Glutamatergic neuron (in vitro differentiated cells): ENCODE data around the gene KIAA0753. TPM values are rescaled to one million over a fixed set of nuclear protein-coding genes. Genes with fewer than 3 reads are reported as not detected.

Experiments
- DNase-seq: peaks from one replicate; pipeline ENCODE4 v3.0.0; 2022
- H3K27ac Mint-ChIP-seq: one replicate; pipeline ENCODE4 v1.8.0; 2020; ENCODE audit warnings: mild to moderate bottlenecking, mixed read lengths, inconsistent platforms; ENCODE audit not compliant: unreplicated experiment
- H3K27me3 Mint-ChIP-seq: one replicate; pipeline ENCODE4 v1.8.0; 2020; ENCODE audit warnings: mild to moderate bottlenecking, moderate library complexity, mixed read lengths, inconsistent platforms; ENCODE audit not compliant: unreplicated experiment
- H3K36me3 Mint-ChIP-seq: one replicate; pipeline ENCODE4 v1.8.0; 2020; ENCODE audit warnings: mild to moderate bottlenecking, mixed read lengths, inconsistent platforms; ENCODE audit not compliant: unreplicated experiment
- H3K4me1 Mint-ChIP-seq: one replicate; pipeline ENCODE4 v1.8.0; 2020; ENCODE audit warnings: mild to moderate bottlenecking, low read depth, mixed read lengths, inconsistent platforms; ENCODE audit not compliant: unreplicated experiment
- H3K4me3 Mint-ChIP-seq: one replicate; pipeline ENCODE4 v1.8.0; 2020; ENCODE audit warnings: mild to moderate bottlenecking, mixed read lengths, inconsistent platforms; ENCODE audit not compliant: unreplicated experiment
- H3K9me3 Mint-ChIP-seq: one replicate; pipeline ENCODE4 v1.8.0; 2020; ENCODE audit warnings: mild to moderate bottlenecking, moderate library complexity, mixed read lengths, inconsistent platforms; ENCODE audit not compliant: unreplicated experiment
- total RNA-seq: library from RNA; stranded (reverse); fragmentation: NEBNext Ultra II Directional; extraction: Animal tissue kit (Norgen Biotek cat#: 25700); gene quantifications from one replicate; pipeline ENCODE4 v1.2.1, GENCODE V29; 2021; ENCODE audit not compliant: unreplicated experiment
- TF ChIP-seq, protein P1 (sequence below): fragments of 200-600 bp; sonication (generic); IDR thresholded peaks from one replicate; pipeline ENCODE4 v1.5.0; 2021; ENCODE audit not compliant: partially characterized antibody, unreplicated experiment

The KIAA0753 gene
- total RNA-seq, 1 donor from 2014 or later, result 25.6 TPM

DNA sequence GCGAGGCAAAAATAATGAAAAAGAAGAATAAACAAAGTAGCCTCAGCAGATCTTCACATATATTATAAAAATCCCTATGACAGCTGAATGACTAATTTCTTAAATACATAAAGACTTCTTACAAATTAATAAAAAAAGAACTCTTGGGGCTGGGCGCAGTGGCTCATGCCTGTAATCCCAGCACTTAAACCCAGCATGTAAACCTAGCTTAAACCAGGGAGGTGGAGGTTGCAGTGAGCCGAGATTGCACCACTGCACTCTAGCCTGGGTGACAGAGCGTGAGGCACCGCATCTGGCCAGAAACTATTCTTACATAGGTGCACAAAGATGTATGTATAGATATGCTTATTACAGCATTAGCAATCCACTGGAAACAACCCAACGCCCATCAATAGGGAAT is 38.7 kb upstream of the KIAA0753 start:
- Mint-ChIP-seq H3K4me1 (no peaks in the 10 kb centered on the region), H3K27ac (no peak overlapping the region), H3K36me3 (no peaks in the 10 kb centered on the region), H3K4me3 (no peak overlapping the region), H3K27me3 (peaks cover 4% of the 10 kb centered on the region), H3K9me3 (no peaks in the 10 kb centered on the region)
- TF ChIP-seq, protein P1, sequence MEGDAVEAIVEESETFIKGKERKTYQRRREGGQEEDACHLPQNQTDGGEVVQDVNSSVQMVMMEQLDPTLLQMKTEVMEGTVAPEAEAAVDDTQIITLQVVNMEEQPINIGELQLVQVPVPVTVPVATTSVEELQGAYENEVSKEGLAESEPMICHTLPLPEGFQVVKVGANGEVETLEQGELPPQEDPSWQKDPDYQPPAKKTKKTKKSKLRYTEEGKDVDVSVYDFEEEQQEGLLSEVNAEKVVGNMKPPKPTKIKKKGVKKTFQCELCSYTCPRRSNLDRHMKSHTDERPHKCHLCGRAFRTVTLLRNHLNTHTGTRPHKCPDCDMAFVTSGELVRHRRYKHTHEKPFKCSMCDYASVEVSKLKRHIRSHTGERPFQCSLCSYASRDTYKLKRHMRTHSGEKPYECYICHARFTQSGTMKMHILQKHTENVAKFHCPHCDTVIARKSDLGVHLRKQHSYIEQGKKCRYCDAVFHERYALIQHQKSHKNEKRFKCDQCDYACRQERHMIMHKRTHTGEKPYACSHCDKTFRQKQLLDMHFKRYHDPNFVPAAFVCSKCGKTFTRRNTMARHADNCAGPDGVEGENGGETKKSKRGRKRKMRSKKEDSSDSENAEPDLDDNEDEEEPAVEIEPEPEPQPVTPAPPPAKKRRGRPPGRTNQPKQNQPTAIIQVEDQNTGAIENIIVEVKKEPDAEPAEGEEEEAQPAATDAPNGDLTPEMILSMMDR, result no peak
- no peak for DNase-seq

DNA sequence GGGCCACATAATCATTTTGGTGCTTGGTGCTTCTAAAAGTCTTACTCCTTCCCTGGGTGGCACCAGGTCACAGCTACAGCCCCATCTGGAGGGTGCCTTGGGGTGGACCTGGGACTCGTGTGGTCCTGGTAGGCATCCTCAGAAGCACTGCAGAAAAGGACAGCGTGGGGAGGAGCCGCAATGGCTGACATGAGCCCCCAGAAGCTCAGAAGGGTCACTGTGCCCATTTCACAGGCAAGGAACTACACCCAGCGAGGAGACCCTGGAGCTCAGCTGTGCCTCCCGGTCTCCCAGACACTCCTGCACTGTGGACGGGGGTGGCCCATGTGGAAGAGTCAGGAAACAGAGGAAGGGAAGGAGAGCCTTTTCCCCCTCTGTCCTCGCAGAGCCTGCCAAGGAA is 37.4 kb upstream of the KIAA0753 start:
- Mint-ChIP-seq H3K9me3 (no peaks in the 10 kb centered on the region), H3K4me1 (no peaks in the 10 kb centered on the region), H3K27me3 (peaks cover 1% of the 10 kb centered on the region), H3K4me3 (no peak overlapping the region), H3K27ac (no peak overlapping the region), H3K36me3 (no peaks in the 10 kb centered on the region)
- no peak for DNase-seq
- TF ChIP-seq, protein P1, result no peak

DNA sequence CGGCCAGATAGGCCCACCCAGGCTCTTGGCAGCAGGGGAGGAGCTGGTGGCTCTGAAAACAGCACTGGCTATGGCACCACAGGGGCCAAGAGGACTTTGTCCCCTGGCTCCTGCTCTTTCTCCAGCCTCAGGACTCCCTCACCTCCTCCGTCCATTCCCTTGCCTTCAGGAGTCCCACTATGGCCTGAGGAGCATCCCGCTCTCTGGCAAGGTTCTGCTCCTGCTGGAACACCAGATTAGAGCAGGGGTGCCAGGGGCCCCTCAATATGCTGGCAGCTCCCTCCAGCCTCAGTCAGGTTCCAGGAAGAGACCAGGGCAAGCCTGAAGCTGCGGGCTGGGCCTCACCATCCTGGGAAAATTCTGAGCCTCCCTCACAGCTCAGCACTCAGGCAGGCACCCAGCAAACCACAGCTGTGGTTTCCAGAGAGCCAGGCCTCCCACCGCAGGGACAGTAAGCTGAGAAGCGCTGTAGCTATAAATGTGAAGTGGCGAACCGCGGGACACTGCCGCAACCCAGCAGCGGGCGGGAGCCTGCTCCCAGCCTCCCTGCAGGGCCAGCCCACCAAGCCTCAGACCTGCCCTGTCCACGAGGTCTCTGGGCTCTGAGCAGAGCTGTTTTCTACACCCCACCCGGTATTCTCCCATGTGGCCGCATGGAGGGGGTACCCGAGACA is 36.8 kb upstream of the KIAA0753 start:
- TF ChIP-seq, protein P1, result no peak
- DNase-seq, result no peak
- Mint-ChIP-seq H3K36me3 (no peaks in the 10 kb centered on the region), H3K9me3 (no peaks in the 10 kb centered on the region), H3K4me1 (no peaks in the 10 kb centered on the region), H3K4me3 (no peak overlapping the region), H3K27ac (no peak overlapping the region), H3K27me3 (peaks cover 1% of the 10 kb centered on the region)

DNA sequence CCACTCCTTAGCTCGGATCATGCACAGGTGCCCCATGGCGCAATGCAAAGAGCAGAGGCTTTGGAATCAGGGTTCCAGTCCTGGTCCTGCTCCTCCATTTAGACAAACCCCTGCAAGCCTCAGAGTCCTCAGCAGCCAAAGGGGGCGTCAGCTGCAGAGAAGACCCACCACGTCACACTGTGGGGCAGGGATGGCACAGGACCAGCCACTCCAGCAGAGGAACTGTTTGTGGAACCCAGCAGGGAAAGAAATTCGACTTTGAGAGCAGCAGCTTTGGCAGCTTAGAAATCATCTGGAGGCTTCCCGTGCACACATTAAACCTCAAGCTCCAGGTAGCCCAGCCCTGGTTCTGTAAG is 36.3 kb upstream of the KIAA0753 start:
- peaks cover 1% of the 10 kb centered on the region for H3K27me3 Mint-ChIP-seq
- no peaks in the 10 kb centered on the region for H3K36me3 Mint-ChIP-seq
- no peak overlapping the region for H3K27ac Mint-ChIP-seq
- DNase-seq, result no peak
- no peaks in the 10 kb centered on the region for H3K9me3 Mint-ChIP-seq
- no peaks in the 10 kb centered on the region for H3K4me1 Mint-ChIP-seq
- no peak overlapping the region for H3K4me3 Mint-ChIP-seq
- TF ChIP-seq, protein P1, result no peak

DNA sequence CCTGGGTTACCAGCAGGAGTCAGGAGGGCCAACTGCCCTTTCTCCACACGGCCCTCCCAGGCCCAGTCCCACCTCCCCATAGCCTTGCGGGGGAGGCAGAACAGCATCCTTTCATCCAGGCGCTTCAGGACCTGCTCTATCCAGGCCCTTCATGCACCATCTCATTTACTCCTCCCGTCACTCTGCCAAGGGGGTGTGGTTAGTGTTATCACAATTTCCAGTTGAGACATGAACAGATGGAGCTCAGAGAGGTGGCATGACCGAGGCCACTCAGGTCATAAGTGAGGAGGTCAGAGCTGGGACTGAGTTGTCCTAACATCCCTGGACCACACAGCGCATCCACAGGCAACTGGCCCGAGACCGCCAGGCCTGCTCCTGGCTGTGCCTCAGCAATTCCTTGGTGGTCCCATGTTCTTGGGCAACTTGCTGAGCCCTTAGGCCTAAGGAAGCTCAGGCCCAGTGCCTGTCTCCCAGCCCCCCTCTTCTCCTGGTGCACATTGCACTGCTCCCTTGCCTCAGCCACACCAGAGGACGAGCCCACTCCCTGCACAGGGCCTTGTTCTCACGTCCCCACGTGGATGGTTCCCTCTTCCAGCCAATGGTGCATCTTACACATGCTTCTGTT is 34.8 kb upstream of the KIAA0753 start:
- TF ChIP-seq, protein P1, result no peak
- no peaks in the 10 kb centered on the region for H3K9me3 Mint-ChIP-seq
- H3K27me3 Mint-ChIP-seq, result peaks cover 1% of the 10 kb centered on the region
- DNase-seq, result no peak
- no peak overlapping the region for H3K4me3 Mint-ChIP-seq
- H3K4me1 Mint-ChIP-seq, result no peaks in the 10 kb centered on the region
- no peaks in the 10 kb centered on the region for H3K36me3 Mint-ChIP-seq
- H3K27ac Mint-ChIP-seq, result no peak overlapping the region
